IMR-90 (cell line): Measurements from ENCODE around the gene ENHO. TPM values are rescaled to one million over a fixed set of nuclear protein-coding genes. Genes with fewer than 3 reads are reported as not detected.

Experiments used
- ATAC-seq: fragments of 200-7000 bp; cut with Tn5 transposase; 2 replicates; pipeline ENCODE4 v1.9.1; 2020; ENCODE audit warnings: low read depth, mild to moderate bottlenecking, moderate library complexity
- BruUV-seq: library from RNA; stranded (reverse); fragments of 400-500 nt; replicated peaks from 2 replicates; lab custom pipeline; 2021; lab: Mats Ljungman, UMichigan
- CTCF ChIA-PET: fragments of 300-600 bp; formaldehyde crosslinking; extraction: SDS; loops from one replicate; lab custom pipeline; 2021; ENCODE audit warnings: antibody characterized with exemption; lab: Yijun Ruan, JAX
- POLR2A ChIA-PET: fragments of 300-600 bp; sonication (Branson Sonifier 250); formaldehyde crosslinking; loops from one replicate; lab custom pipeline; 2022; ENCODE audit warnings: antibody characterized with exemption; ENCODE audit not compliant: unreplicated experiment; lab: Charles Lee
- DNase-seq: peaks from one replicate; pipeline ENCODE4 v3.0.0; 2013
- H2AFZ ChIP-seq: replicated peaks from 2 replicates; pipeline ENCODE3; 2013; ENCODE audit warnings: low read length, mild to moderate bottlenecking; ENCODE audit not compliant: poor library complexity
- H2AK5ac ChIP-seq: 2 replicates; pipeline ENCODE4 v1.6.1; 2013; ENCODE audit warnings: low read depth, low read length, inconsistent platforms
- H2AK9ac ChIP-seq: replicated peaks from 2 replicates; pipeline ENCODE3; 2013; ENCODE audit warnings: mild to moderate bottlenecking, low read depth, low read length, moderate library complexity; ENCODE audit not compliant: poor library complexity
- H2BK120ac ChIP-seq: 2 replicates; pipeline ENCODE4 v1.6.1; 2013; ENCODE audit warnings: low read depth, low read length, inconsistent platforms
- H2BK15ac ChIP-seq: 3 replicates; pipeline ENCODE4 v1.6.1; 2013; ENCODE audit warnings: low read depth, low read length, inconsistent platforms
- H2BK20ac ChIP-seq: 2 replicates; pipeline ENCODE4 v1.6.1; 2013; ENCODE audit warnings: low read depth, mild to moderate bottlenecking, inconsistent platforms, low read length, moderate library complexity
- H2BK5ac ChIP-seq: 2 replicates; pipeline ENCODE4 v1.6.1; 2013; ENCODE audit warnings: mild to moderate bottlenecking, low read depth, low read length, inconsistent platforms; ENCODE audit not compliant: poor library complexity, severe bottlenecking
- H3K14ac ChIP-seq: replicated peaks from 2 replicates; pipeline ENCODE4 v1.6.1; 2013; ENCODE audit warnings: low read depth, low read length, inconsistent platforms
- H3K18ac ChIP-seq: 2 replicates; pipeline ENCODE4 v1.6.1; 2013; ENCODE audit warnings: low read depth, low read length, control low read depth
- H3K23ac ChIP-seq: 2 replicates; pipeline ENCODE4 v1.6.1; 2013; ENCODE audit warnings: low read depth, low read length, inconsistent platforms
- H3K27ac ChIP-seq: 2 replicates; pipeline ENCODE4 v1.5.1; 2013; ENCODE audit warnings: mild to moderate bottlenecking, control low read depth, low read length; ENCODE audit not compliant: insufficient read depth
- H3K27me3 ChIP-seq: 2 replicates; pipeline ENCODE4 v1.6.1; 2013; ENCODE audit warnings: low read length; ENCODE audit not compliant: control insufficient read depth, insufficient read depth
- H3K36me3 ChIP-seq: 2 replicates; pipeline ENCODE4 v1.6.1; 2013; ENCODE audit warnings: low read length, mixed read lengths; ENCODE audit not compliant: control insufficient read depth, insufficient read depth
- H3K4ac ChIP-seq: 2 replicates; pipeline ENCODE4 v1.6.1; 2013; ENCODE audit warnings: low read depth, low read length, inconsistent platforms
- H3K4me1 ChIP-seq: 2 replicates; pipeline ENCODE4 v1.6.1; 2013; ENCODE audit warnings: low read length, mixed read lengths; ENCODE audit not compliant: control insufficient read depth, insufficient read depth
- H3K4me2 ChIP-seq: 2 replicates; pipeline ENCODE4 v1.6.1; 2013; ENCODE audit warnings: low read depth, mild to moderate bottlenecking, control low read depth, low read length, moderate library complexity
- H3K4me3 ChIP-seq: 2 replicates; pipeline ENCODE4 v1.5.1; 2013; ENCODE audit warnings: low read depth, mild to moderate bottlenecking, control low read depth, low read length, moderate library complexity; ENCODE audit not compliant: insufficient read depth
- H3K56ac ChIP-seq: 2 replicates; pipeline ENCODE4 v1.6.1; 2013; ENCODE audit warnings: low read length, inconsistent platforms; ENCODE audit not compliant: insufficient read depth; ENCODE audit errors: extremely low read depth
- H3K79me1 ChIP-seq, 2 experiments: 2 replicates each; pipeline ENCODE4 v1.6.1; 2013; ENCODE audit warnings: low read length in 2 of 2, inconsistent platforms in 1 of 2, low read depth in 1 of 2
- H3K9ac ChIP-seq: 2 replicates; pipeline ENCODE4 v1.6.1; 2013; ENCODE audit warnings: low read depth, low read length, control low read depth
- H3K9me1 ChIP-seq: 2 replicates; pipeline ENCODE4 v1.6.1; 2013; ENCODE audit warnings: low read length, inconsistent platforms; ENCODE audit not compliant: insufficient read depth
- H3K9me3 ChIP-seq: 2 replicates; pipeline ENCODE4 v1.6.1; 2013; ENCODE audit warnings: low read length; ENCODE audit not compliant: control insufficient read depth, insufficient read depth
- H4K20me1 ChIP-seq: 2 replicates; pipeline ENCODE4 v1.6.1; 2013; ENCODE audit warnings: low read length, inconsistent platforms; ENCODE audit not compliant: insufficient read depth
- H4K5ac ChIP-seq: 2 replicates; pipeline ENCODE4 v1.6.1; 2013; ENCODE audit warnings: mild to moderate bottlenecking, low read depth, low read length, control low read depth
- H4K8ac ChIP-seq, 2 experiments: 2 replicates each; pipeline ENCODE4 v1.6.1; 2013; ENCODE audit warnings: low read depth in 2 of 2, low read length in 2 of 2, control low read depth in 1 of 2, inconsistent platforms in 1 of 2
- H4K91ac ChIP-seq: 2 replicates; pipeline ENCODE4 v1.6.1; 2013; ENCODE audit warnings: low read depth, low read length, inconsistent platforms; ENCODE audit not compliant: insufficient read depth
- CEBPB ChIP-seq: IDR thresholded peaks from 2 replicates; pipeline ENCODE4 v1.6.1; 2012; ENCODE audit warnings: low read depth, low read length, improper control_type of control experiment
- MAFK ChIP-seq: IDR thresholded peaks from 2 replicates; pipeline ENCODE4 v1.6.1; 2012; ENCODE audit warnings: low read depth, low read length, improper control_type of control experiment
- MXI1 ChIP-seq: IDR thresholded peaks from 2 replicates; pipeline ENCODE4 v1.6.1; 2012; ENCODE audit warnings: low read depth, mild to moderate bottlenecking, low read length, moderate library complexity, borderline replicate concordance
- RCOR1 ChIP-seq: IDR thresholded peaks from 2 replicates; pipeline ENCODE4 v1.6.1; 2012; ENCODE audit warnings: mild to moderate bottlenecking, low read length, improper control_type of control experiment; ENCODE audit not compliant: insufficient replicate concordance
- WGBS, 2 experiments: methylation state at CpG; one replicate each; pipeline versions ENCODE4 v1.1.5 to v1.1.7; 2013; ENCODE audit warnings: missing lambda C conversion rate in 2 of 2; ENCODE audit not compliant: insufficient read length in 1 of 2; ENCODE audit errors: extremely low coverage in 2 of 2; 5-methylcytosine and 5-hydroxymethylcytosine counted together
- dilution Hi-C: fragments of 300-500 bp; cut with HindIII; formaldehyde crosslinking; loops from one replicate; pipeline ENCODE4 v1.14.3; 2018; ENCODE audit warnings: low sequenced_read_pairs; ENCODE audit not compliant: unreplicated experiment
- in situ Hi-C: fragments of 300-500 bp; cut with MboI; formaldehyde crosslinking; loops from 3 replicates; pipeline ENCODE4 v1.14.3; 2019; ENCODE audit warnings: low sequenced_read_pairs, inconsistent platforms, mixed read lengths
- intact Hi-C: fragments of 100-400 bp; cut with micrococcal nuclease; formaldehyde crosslinking; loops from 2 replicates; pipeline ENCODE4 v1.10.0; 2022
- polyA plus RNA-seq, 3 experiments: library from polyadenylated mRNA; depleted of rRNA; stranded (reverse); fragments of >200 nt; gene quantifications; 2 replicates each; pipeline ENCODE4 v1.2.3, GENCODE V29; 2012; ENCODE audit warnings: low replicate concordance in 1 of 3
- total RNA-seq: library from RNA; depleted of rRNA; stranded (reverse); fragments of >200 nt; gene quantifications from 2 replicates; pipeline ENCODE4 v1.2.3, GENCODE V29; 2012
- TF ChIP-seq, protein P1 (sequence below): fragments of 150-350 bp; IDR thresholded peaks from 2 replicates; pipeline ENCODE4 v1.6.1; 2017; ENCODE audit warnings: mild to moderate bottlenecking, antibody characterized with exemption, low read length, low read depth

ENHO gene
- total and polyA plus RNA-seq, 2 of the 4 experiments (the other 2 are of a cell fraction), result not detected

DNA sequence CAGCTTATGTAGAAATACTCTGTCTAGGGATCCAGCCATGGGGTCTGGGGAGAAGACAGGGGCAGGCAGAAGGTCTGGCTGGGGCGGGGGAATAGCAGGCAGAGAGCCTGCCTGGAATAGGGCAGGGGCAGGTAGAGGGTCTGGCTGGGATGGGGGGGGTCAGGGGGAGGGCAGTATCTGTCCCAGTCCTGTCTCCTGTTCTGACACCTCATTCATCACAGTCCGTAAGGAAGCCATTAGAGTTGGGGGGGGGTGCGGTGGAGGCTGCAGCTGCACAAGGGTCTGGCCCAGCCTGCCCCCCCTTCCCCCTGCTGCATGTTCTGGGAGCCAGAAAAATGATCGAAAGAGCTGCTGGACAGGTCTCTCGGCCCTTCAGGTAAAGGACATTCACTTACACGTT lies 34.2 kb upstream of the ENHO start:
- Histone ChIP-seq H3K4ac (no peak overlapping the region), H2AK9ac (no peak overlapping the region), H3K9me3 (peaks cover 2% of the 10 kb centered on the region; the same call in 1 of the 2 replicates), H3K4me2 (no peak overlapping the region), H2BK15ac (no peak overlapping the region), H3K9me1 (no peaks in the 10 kb centered on the region), H2AK5ac (no peak overlapping the region), H3K23ac (no peak overlapping the region), H2AFZ (no peak overlapping the region), H3K4me1 (peaks cover 9% of the 10 kb centered on the region; the same call in 1 of the 2 replicates), H3K27ac (no peak overlapping the region), H4K5ac (no peak overlapping the region), H3K14ac (no peak overlapping the region), H3K18ac (no peak overlapping the region), H3K79me1 (no peaks in the 10 kb centered on the region), H3K56ac (no peak overlapping the region), H3K36me3 (no peaks in the 10 kb centered on the region), H3K9ac (no peak overlapping the region), H3K27me3 (peaks cover 63% of the 10 kb centered on the region), H4K91ac (no peak overlapping the region), H3K4me3 (no peak overlapping the region), H2BK5ac (no peak overlapping the region), H2BK20ac (no peak overlapping the region), H4K8ac (no peak overlapping the region), H4K20me1 (no peaks in the 10 kb centered on the region), H2BK120ac (no peak overlapping the region)
- no peak for DNase-seq
- intact Hi-C loops (no loop called here), in situ Hi-C loops (no loop called here), dilution Hi-C loops (no loop called here)
- ChIA-PET CTCF (no interaction called here), POLR2A (no interaction called here)
- no TSS peak for BruUV-seq
- TF ChIP-seq MXI1 (no peak), MAFK (no peak), RCOR1 (no peak), CEBPB (no peak)
- TF ChIP-seq, protein P1, sequence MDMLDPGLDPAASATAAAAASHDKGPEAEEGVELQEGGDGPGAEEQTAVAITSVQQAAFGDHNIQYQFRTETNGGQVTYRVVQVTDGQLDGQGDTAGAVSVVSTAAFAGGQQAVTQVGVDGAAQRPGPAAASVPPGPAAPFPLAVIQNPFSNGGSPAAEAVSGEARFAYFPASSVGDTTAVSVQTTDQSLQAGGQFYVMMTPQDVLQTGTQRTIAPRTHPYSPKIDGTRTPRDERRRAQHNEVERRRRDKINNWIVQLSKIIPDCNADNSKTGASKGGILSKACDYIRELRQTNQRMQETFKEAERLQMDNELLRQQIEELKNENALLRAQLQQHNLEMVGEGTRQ, result no peak
- ATAC-seq, result no peak
- WGBS, 2 experiments, result no CpG with 5 or more reads among the region's 6 CpGs
